GM23338 (cell line): ENCODE results near the gene CYB5RL. TPM values are rescaled to one million over a fixed set of nuclear protein-coding genes. Genes with fewer than 3 reads are reported as not detected.

Experiments used
- ATAC-seq: fragments of 200-7000 bp; cut with Tn5 transposase; 3 replicates; pipeline ENCODE4 v1.9.1; 2020
- DNase-seq: peaks from one replicate; pipeline ENCODE4 v3.0.0-alpha.2; 2015; ENCODE audit warnings: low spot score
- H2AFZ ChIP-seq: fragments of 200-600 bp; sonication (generic); 2 replicates; pipeline ENCODE4 v1.8.0; 2016; ENCODE audit warnings: antibody characterized with exemption, mild to moderate bottlenecking, moderate library complexity
- H3F3A ChIP-seq: fragments of 200-600 bp; sonication (generic); replicated peaks from 2 replicates; pipeline ENCODE4 v1.8.0; 2017; ENCODE audit warnings: antibody characterized with exemption, mixed run types, low read depth
- H3K27ac ChIP-seq: fragments of 200-600 bp; sonication (generic); 2 replicates; pipeline ENCODE4 v1.6.1; 2016; ENCODE audit warnings: low read depth
- H3K27me3 ChIP-seq: fragments of 200-600 bp; sonication (generic); 2 replicates; pipeline ENCODE4 v1.8.0; 2016; ENCODE audit warnings: mild to moderate bottlenecking, mixed run types, moderate library complexity; ENCODE audit not compliant: insufficient read depth
- H3K36me3 ChIP-seq: fragments of 200-600 bp; sonication (generic); 2 replicates; pipeline ENCODE4 v1.8.0; 2016; ENCODE audit warnings: mild to moderate bottlenecking; ENCODE audit not compliant: insufficient read depth
- H3K4me1 ChIP-seq: fragments of 200-600 bp; sonication (generic); 2 replicates; pipeline ENCODE4 v1.8.0; 2016; ENCODE audit warnings: mild to moderate bottlenecking, moderate library complexity; ENCODE audit not compliant: insufficient read depth
- H3K4me2 ChIP-seq: fragments of 200-600 bp; sonication (generic); 2 replicates; pipeline ENCODE4 v1.7.1; 2017; ENCODE audit warnings: mixed run types
- H3K4me3 ChIP-seq: fragments of 200-600 bp; sonication (generic); 2 replicates; pipeline ENCODE4 v1.6.1; 2016; ENCODE audit warnings: mixed run types
- H3K79me2 ChIP-seq: fragments of 200-600 bp; sonication (generic); replicated peaks from 2 replicates; pipeline ENCODE4 v1.8.0; 2017; ENCODE audit warnings: mild to moderate bottlenecking; ENCODE audit not compliant: insufficient read depth
- H3K9me2 ChIP-seq: fragments of 200-600 bp; sonication (generic); 2 replicates; pipeline ENCODE4 v1.8.0; 2017; ENCODE audit not compliant: insufficient read depth
- H4K20me1 ChIP-seq: fragments of 200-600 bp; sonication (generic); replicated peaks from 2 replicates; pipeline ENCODE4 v1.8.0; 2017; ENCODE audit warnings: mild to moderate bottlenecking; ENCODE audit not compliant: insufficient read depth
- H3K27ac Mint-ChIP-seq: 2 replicates; pipeline ENCODE4 v1.8.0; 2020; ENCODE audit warnings: inconsistent platforms, mild to moderate bottlenecking, moderate library complexity, mixed read lengths
- H3K27me3 Mint-ChIP-seq: 3 replicates; pipeline ENCODE4 v1.8.0; 2022; ENCODE audit warnings: low read depth, mild to moderate bottlenecking, moderate library complexity, mixed read lengths, inconsistent platforms; ENCODE audit not compliant: insufficient read depth, poor library complexity
- H3K36me3 Mint-ChIP-seq: 3 replicates; pipeline ENCODE4 v1.8.0; 2021; ENCODE audit warnings: low read depth, mild to moderate bottlenecking, inconsistent platforms, moderate library complexity, mixed read lengths
- H3K4me1 Mint-ChIP-seq: 3 replicates; pipeline ENCODE4 v1.8.0; 2020; ENCODE audit warnings: mild to moderate bottlenecking, inconsistent platforms, mixed read lengths
- H3K4me3 Mint-ChIP-seq: 3 replicates; pipeline ENCODE4 v1.8.0; 2021; ENCODE audit warnings: moderate library complexity, mild to moderate bottlenecking, inconsistent platforms, mixed read lengths
- H3K9me3 Mint-ChIP-seq: 3 replicates; pipeline ENCODE4 v1.8.0; 2020; ENCODE audit warnings: moderate library complexity, mild to moderate bottlenecking, inconsistent platforms, mixed read lengths
- CREB1 ChIP-seq: fragments of 250-450 bp; sonication (Bioruptor Pico); IDR thresholded peaks from 2 replicates; pipeline ENCODE4 v1.5.0; 2020; ENCODE audit warnings: low read depth, mild to moderate bottlenecking, moderate library complexity
- POLR2AphosphoS5 ChIP-seq: IDR thresholded peaks from 2 replicates; pipeline ENCODE4 v1.6.1; 2016; ENCODE audit warnings: antibody characterized with exemption, low read depth
- STAT1 ChIP-seq: IDR thresholded peaks from one replicate; pipeline ENCODE4 v1.6.1; 2016; ENCODE audit warnings: antibody characterized with exemption; ENCODE audit not compliant: unreplicated experiment
- ZNF462 ChIP-seq: fragments of 250-450 bp; sonication (Bioruptor Pico); IDR thresholded peaks from 2 replicates; pipeline ENCODE4 v1.5.0; 2020; ENCODE audit warnings: mild to moderate bottlenecking, moderate library complexity
- polyA plus RNA-seq: library from polyadenylated mRNA; unstranded; fragments of >200 nt; fragmentation: Nextera tagmentation; extraction: Ambion mirVana; gene quantifications from 2 replicates; pipeline ENCODE4 v1.2.1, GENCODE V29; 2016
- total RNA-seq: library from RNA; depleted of rRNA; stranded (reverse); fragments of >200 nt; shearing (Covaris generic); gene quantifications from 2 replicates; pipeline ENCODE4 v1.2.3, GENCODE V29; 2014

Gene CYB5RL
- total and polyA plus RNA-seq, 2 experiments from 2014 or later: 5.9 to 11.5 TPM

GRCh38 chr1:54248966-54249365, 49.1 kb upstream of the CYB5RL start (continued):
- TF ChIP-seq ZNF462 (CRISPR knock-in tag) (no peak), CREB1 (CRISPR knock-in tag) (no peak)

- H3K36me3 Mint-ChIP-seq: peaks cover 23% of the 10 kb centered on the region
- H3K27ac Mint-ChIP-seq: peak overlapping the region; percentile 90
- TF ChIP-seq POLR2AphosphoS5 (no peak), STAT1 (no peak), CREB1 (CRISPR knock-in tag) (no peak)
- Histone ChIP-seq H3K27me3 (no peaks in the 10 kb centered on the region), H3F3A (no peaks in the 10 kb centered on the region), H3K27ac (peak overlapping the region; percentile 63; the same call in 1 of the 2 replicates), H3K36me3 (peaks cover 3% of the 10 kb centered on the region; the same call in 1 of the 2 replicates), H2AFZ (no peak overlapping the region), H3K79me2 (no peaks in the 10 kb centered on the region), H3K4me1 (no peaks in the 10 kb centered on the region), H3K4me2 (no peak overlapping the region), H3K4me3 (no peak overlapping the region), H3K9me2 (no peaks in the 10 kb centered on the region), H4K20me1 (peaks cover 3% of the 10 kb centered on the region; the same call in 1 of the 2 replicates)
- H3K4me1 Mint-ChIP-seq: peaks cover 3% of the 10 kb centered on the region; the same call in 1 of the 3 replicates
- ATAC-seq (no peak), DNase-seq (no peak)
- H3K4me3 Mint-ChIP-seq: no peak overlapping the region
- peaks cover 10% of the 10 kb centered on the region for H3K27me3 Mint-ChIP-seq
- H3K9me3 Mint-ChIP-seq: no peaks in the 10 kb centered on the region
Observed at GRCh38 chr1:54247863-54248515, 48.2 kb upstream of the CYB5RL start.
